ENCODE data around the gene CNIH3. TPM values are rescaled to one million over a fixed set of nuclear protein-coding genes. Genes with fewer than 3 reads are reported as not detected.

Gene CNIH3
- total RNA-seq, 2 donors from 2014 or later: 7.9 to 15.3 TPM

GRCh38 chr1:224734261-224734935 lies 118.3 kb downstream of the CNIH3 start:
- no peak overlapping the region for H3K27ac ChIP-seq
- no peaks in the 10 kb centered on the region for H3K27me3 ChIP-seq
- no peak overlapping the region for H3K4me3 ChIP-seq
- DNase-seq (no peak), ATAC-seq (no peak)
- no peaks in the 10 kb centered on the region for H3K36me3 ChIP-seq (replicated peaks in 1 of 2; ENCODE audit: insufficient read depth in 1 of 2, low read depth in 2 of 2)
- intact Hi-C loops (cut with DNase I): no loop called here
- no peaks in the 10 kb centered on the region for H3K9me3 ChIP-seq
- no peaks in the 10 kb centered on the region for H3K4me1 ChIP-seq
- WGBS, 2 donors: 95% methylated on average over 12 to 13 of the region's 13 CpGs
- no peak for TF ChIP-seq POLR2A (IDR thresholded peaks at IDR 0.05)
- TF ChIP-seq, protein P1, sequence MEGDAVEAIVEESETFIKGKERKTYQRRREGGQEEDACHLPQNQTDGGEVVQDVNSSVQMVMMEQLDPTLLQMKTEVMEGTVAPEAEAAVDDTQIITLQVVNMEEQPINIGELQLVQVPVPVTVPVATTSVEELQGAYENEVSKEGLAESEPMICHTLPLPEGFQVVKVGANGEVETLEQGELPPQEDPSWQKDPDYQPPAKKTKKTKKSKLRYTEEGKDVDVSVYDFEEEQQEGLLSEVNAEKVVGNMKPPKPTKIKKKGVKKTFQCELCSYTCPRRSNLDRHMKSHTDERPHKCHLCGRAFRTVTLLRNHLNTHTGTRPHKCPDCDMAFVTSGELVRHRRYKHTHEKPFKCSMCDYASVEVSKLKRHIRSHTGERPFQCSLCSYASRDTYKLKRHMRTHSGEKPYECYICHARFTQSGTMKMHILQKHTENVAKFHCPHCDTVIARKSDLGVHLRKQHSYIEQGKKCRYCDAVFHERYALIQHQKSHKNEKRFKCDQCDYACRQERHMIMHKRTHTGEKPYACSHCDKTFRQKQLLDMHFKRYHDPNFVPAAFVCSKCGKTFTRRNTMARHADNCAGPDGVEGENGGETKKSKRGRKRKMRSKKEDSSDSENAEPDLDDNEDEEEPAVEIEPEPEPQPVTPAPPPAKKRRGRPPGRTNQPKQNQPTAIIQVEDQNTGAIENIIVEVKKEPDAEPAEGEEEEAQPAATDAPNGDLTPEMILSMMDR (IDR thresholded peaks at IDR 0.05): no peak

DNA sequence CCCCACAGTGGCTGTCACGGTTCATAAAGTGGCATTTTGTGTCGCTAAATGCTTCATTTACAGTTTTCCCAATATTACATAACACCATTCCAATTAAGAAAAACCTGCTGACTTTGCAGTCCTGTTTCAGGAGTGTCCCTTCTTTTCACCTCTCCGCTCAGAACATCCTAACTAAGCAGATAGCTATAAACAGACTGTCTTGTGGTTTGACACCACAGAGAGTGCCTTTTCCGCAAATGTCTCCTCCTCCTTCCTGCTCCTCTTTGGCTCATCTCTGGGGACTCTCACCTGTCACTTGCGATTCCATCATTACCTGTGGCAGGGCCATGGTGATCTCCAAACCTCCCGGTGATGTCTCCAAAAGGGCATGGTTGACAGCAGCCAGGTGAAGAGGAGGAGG lies 119.0 kb downstream of the CNIH3 start:
- Histone ChIP-seq H3K36me3 (replicated peaks in 1 of 2; ENCODE audit: insufficient read depth in 1 of 2, low read depth in 2 of 2) (no peaks in the 10 kb centered on the region), H3K4me3 (no peak overlapping the region), H3K27ac (no peak overlapping the region), H3K9me3 (no peaks in the 10 kb centered on the region), H3K4me1 (no peaks in the 10 kb centered on the region), H3K27me3 (no peaks in the 10 kb centered on the region)
- TF ChIP-seq, protein P1 (IDR thresholded peaks at IDR 0.05): no peak
- TF ChIP-seq POLR2A (IDR thresholded peaks at IDR 0.05): no peak
- 87 to 92% methylated on average over 6 of the region's 6 CpGs for WGBS, 2 donors
- ATAC-seq: no peak
- no peak for DNase-seq
- intact Hi-C loops (cut with DNase I): no loop called here

- H3K27ac ChIP-seq: no peak overlapping the region
- no peaks in the 10 kb centered on the region for H3K27me3 ChIP-seq
- no peaks in the 10 kb centered on the region for H3K9me3 ChIP-seq
- H3K36me3 ChIP-seq (replicated peaks in 1 of 2; ENCODE audit: insufficient read depth in 1 of 2, low read depth in 2 of 2): no peaks in the 10 kb centered on the region
- H3K4me3 ChIP-seq: no peak overlapping the region
- DNase-seq (peak in 1 of 4 donors; percentile 11), ATAC-seq (peak; percentile 34)
- H3K4me1 ChIP-seq: no peaks in the 10 kb centered on the region
- WGBS, 2 donors: 67 to 74% methylated on average over 16 of the region's 16 CpGs
- TF ChIP-seq, protein P1 (IDR thresholded peaks at IDR 0.05): no peak
- TF ChIP-seq POLR2A (IDR thresholded peaks at IDR 0.05): no peak
- intact Hi-C loops (cut with DNase I): no loop called here
Observed at GRCh38 chr1:224736619-224737352, 120.7 kb downstream of the CNIH3 start.

DNA sequence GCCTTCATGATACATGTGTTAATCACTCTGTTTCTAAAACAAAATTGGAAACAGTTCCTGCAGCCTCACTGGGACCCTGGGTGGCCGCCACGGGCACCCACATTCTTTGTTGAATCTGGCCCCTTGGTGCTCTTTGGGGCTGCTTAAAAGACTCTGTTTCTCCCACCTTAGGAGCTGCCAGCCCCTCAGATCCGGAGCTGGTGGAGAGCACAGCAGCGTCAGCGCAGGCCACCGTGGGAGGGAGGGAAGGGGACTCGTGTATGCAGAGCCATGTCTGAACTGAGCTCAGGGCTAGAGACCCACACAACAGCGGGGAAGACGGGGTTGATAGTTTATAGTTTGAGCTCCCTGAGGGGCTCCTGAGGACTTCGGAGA lies 121.2 kb downstream of the CNIH3 start:
- 80 to 82% methylated on average over 10 of the region's 10 CpGs for WGBS, 2 donors
- Histone ChIP-seq H3K36me3 (replicated peaks in 1 of 2; ENCODE audit: insufficient read depth in 1 of 2, low read depth in 2 of 2) (no peaks in the 10 kb centered on the region), H3K9me3 (no peaks in the 10 kb centered on the region), H3K4me1 (no peaks in the 10 kb centered on the region), H3K4me3 (no peak overlapping the region), H3K27ac (no peak overlapping the region), H3K27me3 (no peaks in the 10 kb centered on the region)
- DNase-seq (no peak), ATAC-seq (no peak)
- TF ChIP-seq POLR2A (IDR thresholded peaks at IDR 0.05): no peak
- TF ChIP-seq, protein P1 (IDR thresholded peaks at IDR 0.05): no peak
- intact Hi-C loops (cut with DNase I): no loop called here
